Astrocyte of the spinal cord (primary cell): ENCODE measurements around the gene ELP2.

Source experiments
- DNase-seq: peaks from one replicate; pipeline ENCODE4 v3.0.0; 2011; ENCODE audit warnings: low read depth, low spot score
- H3K4me3 ChIP-seq: 2 replicates; pipeline ENCODE4 v1.5.1; 2011; ENCODE audit warnings: low read depth, mild to moderate bottlenecking, low read length, moderate library complexity
- CTCF ChIP-seq: IDR thresholded peaks from 2 replicates; pipeline ENCODE4 v1.5.1; 2012; ENCODE audit warnings: low read depth, mild to moderate bottlenecking, low read length, inconsistent platforms
- in situ Hi-C: cut with HindIII; loops from 2 replicates; pipeline ENCODE4 v1.10.0; 2017; ENCODE audit warnings: low sequenced_read_pairs

Gene ELP2

DNA sequence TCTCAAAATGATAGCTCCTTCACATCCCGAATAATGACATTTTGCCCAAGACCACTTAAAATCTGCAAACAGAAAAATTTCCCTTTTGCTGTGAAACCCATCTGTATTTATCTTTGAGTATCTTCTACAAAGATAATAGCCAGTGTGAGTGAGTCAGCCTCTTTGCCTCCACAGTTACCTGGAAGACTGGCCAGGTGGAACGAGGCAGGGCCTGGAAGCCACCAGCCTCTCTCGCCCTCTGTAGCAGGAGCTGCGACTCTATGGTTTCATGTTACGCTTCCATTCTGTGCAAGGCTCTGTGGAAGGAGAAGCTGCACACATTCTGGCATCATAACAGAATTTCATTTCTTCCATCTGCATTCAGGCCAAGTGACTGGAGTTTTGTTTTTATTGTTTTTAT is 9.5 kb downstream of the ELP2 start:
- H3K4me3 ChIP-seq = no peak overlapping the region
- no peak for TF ChIP-seq CTCF
- no peak for DNase-seq
- in situ Hi-C loops = no loop called here

DNA sequence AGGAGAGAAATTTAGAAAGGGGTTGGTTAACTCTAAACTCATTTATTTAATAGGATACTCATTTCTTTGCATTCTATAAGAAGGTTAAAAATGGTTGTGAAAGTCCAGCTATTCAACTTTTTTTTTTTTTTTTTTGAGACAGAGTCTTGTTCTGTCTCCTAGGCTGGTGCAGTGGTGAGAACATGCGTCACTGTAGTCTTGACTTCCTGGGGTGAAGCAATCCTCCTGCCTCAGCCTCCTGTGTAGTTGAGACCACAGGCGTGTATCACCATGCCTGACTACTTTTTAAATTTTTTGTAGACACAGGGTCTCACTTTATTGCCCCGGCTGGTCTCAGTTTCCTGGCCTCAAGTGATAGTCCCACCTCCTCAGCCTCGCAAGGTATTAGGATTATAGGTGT is 11.9 kb downstream of the ELP2 start:
- no peak for TF ChIP-seq CTCF
- no peak for DNase-seq
- no peak overlapping the region for H3K4me3 ChIP-seq
- in situ Hi-C loops = no loop called here

GRCh38 chr18:36142751-36143150 is 13.1 kb downstream of the ELP2 start:
- H3K4me3 ChIP-seq = no peak overlapping the region
- in situ Hi-C loops = no loop called here
- TF ChIP-seq CTCF = no peak
- no peak for DNase-seq

DNA sequence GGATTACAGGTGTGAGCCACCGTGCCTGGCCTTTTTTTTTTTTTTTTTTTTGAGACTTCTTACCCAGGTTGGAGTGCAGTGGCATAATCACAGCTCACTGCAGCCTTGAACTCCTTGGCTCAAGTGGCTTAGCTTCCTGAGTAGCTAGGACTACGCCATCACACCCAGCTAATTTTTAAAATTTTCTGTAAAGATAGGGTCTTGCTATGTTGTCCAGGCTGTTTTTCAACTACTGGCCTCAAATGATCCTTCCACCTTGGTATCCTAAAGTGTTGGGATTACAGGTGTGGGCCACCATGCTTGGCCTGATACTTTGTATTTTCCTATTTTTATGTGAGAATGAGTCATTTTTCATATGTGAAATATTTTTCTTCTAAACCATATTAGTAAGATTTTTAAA is 13.7 kb downstream of the ELP2 start:
- in situ Hi-C loops = no loop called here
- TF ChIP-seq CTCF = no peak
- H3K4me3 ChIP-seq = no peak overlapping the region
- DNase-seq = no peak

GRCh38 chr18:36149514-36150289 is 20.0 kb downstream of the ELP2 start:
- DNase-seq = no peak
- no peak overlapping the region for H3K4me3 ChIP-seq
- in situ Hi-C loops = no loop called here
- no peak for TF ChIP-seq CTCF

GRCh38 chr18:36152781-36153180 is 23.1 kb downstream of the ELP2 start:
- no peak for TF ChIP-seq CTCF
- no peak for DNase-seq
- in situ Hi-C loops = no loop called here
- no peak overlapping the region for H3K4me3 ChIP-seq
